ENCODE results near the gene ACTRT2. TPM values are rescaled to one million over a fixed set of nuclear protein-coding genes. Genes with fewer than 3 reads are reported as not detected.

ACTRT2 gene
- total RNA-seq, 4 donors from 2014 or later, result not detected

DNA sequence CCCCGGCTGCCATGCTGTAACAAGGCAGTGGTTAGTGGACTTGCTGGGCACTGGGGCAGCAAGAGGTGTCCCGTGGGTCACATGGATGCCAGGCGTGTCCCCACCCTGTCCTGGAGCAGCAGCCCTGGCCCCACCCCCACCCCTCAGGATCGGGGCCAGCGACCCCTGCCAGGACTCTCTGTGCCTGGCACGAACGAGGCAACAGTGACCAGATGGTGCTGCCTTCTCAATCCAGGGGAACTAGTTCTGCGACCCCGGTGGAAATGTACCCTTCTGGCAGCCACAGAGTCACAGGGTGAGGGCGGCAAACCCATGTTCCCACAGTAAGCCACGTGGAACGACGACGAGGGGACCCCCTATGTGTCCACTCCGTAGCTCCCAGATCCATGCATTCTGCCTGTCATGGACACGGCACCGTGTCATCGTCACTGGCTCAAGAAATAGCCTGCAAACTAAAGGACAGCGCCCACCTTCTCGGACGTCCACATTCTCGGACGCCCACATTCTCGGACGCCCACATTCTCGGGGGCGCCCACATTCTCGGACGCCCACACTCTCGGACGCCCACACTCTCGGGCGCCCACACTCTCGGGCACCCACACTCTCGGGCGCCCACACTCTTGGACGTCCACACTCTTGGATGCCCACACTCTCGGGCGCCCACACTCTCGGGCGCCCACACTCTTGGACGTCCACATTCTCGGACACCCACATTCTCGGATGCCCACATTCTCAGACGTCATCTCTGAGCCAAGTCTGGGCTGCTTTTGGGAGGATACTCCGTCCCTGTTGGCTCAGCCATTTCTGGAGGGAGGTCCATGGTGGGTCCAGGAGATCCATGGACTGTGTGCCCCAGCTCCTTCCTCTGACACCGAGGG is 19.6 kb upstream of the ACTRT2 start:
- Histone ChIP-seq H3K36me3 (no peaks in the 10 kb centered on the region), H3K4me3 (no peak overlapping the region), H3K27ac (no peak overlapping the region), H3K9me3 (no peaks in the 10 kb centered on the region), H3K4me1 (no peaks in the 10 kb centered on the region), H3K27me3 (peaks cover 81% of the 10 kb centered on the region)
- WGBS, result 78% methylated on average over 39 of the region's 47 CpGs
- DNase-seq (ENCODE audit: low spot score in 2 of 2), result peak in 1 of 2 donors; percentile 62
- TF ChIP-seq EP300 (IDR thresholded peaks at IDR 0.05), result no peak
- TF ChIP-seq POLR2AphosphoS5 (IDR thresholded peaks at IDR 0.05), result no peak
- TF ChIP-seq POLR2A (IDR thresholded peaks at IDR 0.05), result no peak
- TF ChIP-seq, protein P1, sequence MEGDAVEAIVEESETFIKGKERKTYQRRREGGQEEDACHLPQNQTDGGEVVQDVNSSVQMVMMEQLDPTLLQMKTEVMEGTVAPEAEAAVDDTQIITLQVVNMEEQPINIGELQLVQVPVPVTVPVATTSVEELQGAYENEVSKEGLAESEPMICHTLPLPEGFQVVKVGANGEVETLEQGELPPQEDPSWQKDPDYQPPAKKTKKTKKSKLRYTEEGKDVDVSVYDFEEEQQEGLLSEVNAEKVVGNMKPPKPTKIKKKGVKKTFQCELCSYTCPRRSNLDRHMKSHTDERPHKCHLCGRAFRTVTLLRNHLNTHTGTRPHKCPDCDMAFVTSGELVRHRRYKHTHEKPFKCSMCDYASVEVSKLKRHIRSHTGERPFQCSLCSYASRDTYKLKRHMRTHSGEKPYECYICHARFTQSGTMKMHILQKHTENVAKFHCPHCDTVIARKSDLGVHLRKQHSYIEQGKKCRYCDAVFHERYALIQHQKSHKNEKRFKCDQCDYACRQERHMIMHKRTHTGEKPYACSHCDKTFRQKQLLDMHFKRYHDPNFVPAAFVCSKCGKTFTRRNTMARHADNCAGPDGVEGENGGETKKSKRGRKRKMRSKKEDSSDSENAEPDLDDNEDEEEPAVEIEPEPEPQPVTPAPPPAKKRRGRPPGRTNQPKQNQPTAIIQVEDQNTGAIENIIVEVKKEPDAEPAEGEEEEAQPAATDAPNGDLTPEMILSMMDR (IDR thresholded peaks at IDR 0.05), result no peak

DNA sequence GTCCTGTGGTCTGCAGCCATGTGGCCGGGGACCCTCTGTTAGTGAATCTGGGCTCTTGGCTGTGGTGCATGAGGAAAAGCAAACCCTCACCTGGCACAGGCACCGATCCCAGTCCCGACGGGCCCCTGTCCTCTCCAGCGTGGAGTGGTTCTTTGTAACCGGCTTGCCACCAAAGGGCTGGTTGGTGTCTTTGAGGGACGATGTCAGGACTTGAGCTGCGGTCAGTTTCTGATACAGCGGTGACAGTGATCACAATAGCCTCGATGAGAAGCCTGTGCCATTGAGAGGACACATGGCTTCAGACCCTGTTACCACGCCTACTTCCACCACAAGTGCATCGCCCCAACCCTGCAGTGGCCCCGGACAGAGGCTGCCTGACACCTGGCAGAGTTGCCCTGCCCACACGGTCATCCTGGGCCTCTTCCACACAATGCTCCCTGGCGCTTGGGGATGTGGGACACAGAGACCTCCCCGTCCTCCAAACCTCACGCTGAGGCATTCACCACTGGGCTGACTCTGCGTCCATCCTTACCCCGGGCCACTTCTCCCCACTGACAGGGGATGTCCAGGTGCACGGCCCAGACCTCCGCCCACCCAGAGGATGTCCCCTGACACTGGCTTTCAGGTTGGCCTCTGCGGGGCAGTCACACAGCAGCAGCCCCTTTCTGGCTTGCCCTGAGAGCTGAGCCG is 18.8 kb upstream of the ACTRT2 start:
- Histone ChIP-seq H3K4me3 (no peak overlapping the region), H3K4me1 (no peaks in the 10 kb centered on the region), H3K36me3 (no peaks in the 10 kb centered on the region), H3K27me3 (peaks cover 83% of the 10 kb centered on the region), H3K9me3 (peaks cover 2% of the 10 kb centered on the region), H3K27ac (no peak overlapping the region)
- whole genome bisulfite sequencing, result 86% methylated on average over 10 of the region's 23 CpGs
- no peak for TF ChIP-seq POLR2AphosphoS5 (IDR thresholded peaks at IDR 0.05)
- peak; percentile 48 to 75 for DNase-seq (ENCODE audit: low spot score in 2 of 2)

DNA sequence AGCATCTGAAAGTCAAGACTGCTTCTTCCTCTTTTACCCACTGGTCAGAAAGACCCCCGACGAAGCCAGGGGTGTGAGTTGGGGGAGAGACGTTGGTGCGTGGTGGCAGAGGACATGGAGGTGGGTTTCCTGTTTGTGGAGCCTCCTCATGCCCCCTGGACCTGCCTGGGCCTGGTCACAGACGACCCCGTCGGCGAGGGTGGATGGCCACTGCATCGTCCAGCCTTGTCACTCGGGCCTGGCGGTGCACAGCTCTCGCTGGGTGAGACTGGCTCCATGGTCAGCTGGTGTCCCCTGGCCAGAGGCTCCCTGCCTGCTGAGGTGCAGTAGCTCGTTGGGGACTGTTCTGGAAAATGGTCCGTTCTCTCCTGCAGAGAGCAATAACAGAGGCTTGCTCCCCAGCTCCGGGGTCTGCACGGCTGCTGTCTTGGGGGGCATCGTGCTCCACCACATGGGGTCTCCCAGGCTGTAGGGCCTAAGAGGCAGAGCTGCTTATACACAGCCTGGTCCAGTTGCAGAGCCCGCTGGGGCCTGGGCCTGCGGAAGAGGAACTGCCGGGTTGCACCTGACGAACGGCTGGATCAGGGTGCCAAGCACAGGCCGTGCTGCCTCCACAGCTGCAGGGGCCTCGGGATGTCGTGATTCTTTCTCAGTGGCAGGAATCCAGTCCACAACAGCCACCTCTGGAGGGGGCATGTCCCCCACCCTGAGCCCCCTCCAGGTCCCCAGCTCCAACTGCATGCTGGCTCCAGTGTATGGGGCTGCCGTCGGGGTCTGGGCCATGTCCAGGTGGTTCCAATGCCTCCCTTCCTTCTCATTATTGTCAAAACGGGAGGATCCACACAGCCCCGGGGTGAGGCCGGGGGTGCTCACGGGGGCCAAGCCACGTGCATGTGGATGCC is 18.0 kb upstream of the ACTRT2 start:
- peaks cover 81% of the 10 kb centered on the region for H3K27me3 ChIP-seq
- peaks cover 6% of the 10 kb centered on the region for H3K9me3 ChIP-seq
- WGBS, result 86% methylated on average over 13 of the region's 32 CpGs
- TF ChIP-seq POLR2A (IDR thresholded peaks at IDR 0.05) (no peak), EP300 (IDR thresholded peaks at IDR 0.05) (no peak), POLR2AphosphoS5 (IDR thresholded peaks at IDR 0.05) (no peak)
- TF ChIP-seq, protein P1 (IDR thresholded peaks at IDR 0.05), result no peak
- H3K27ac ChIP-seq, result no peak overlapping the region
- DNase-seq (ENCODE audit: low spot score in 2 of 2), result peak in 1 of 2 donors; percentile 74
- no peaks in the 10 kb centered on the region for H3K36me3 ChIP-seq
- no peak overlapping the region for H3K4me3 ChIP-seq
- no peaks in the 10 kb centered on the region for H3K4me1 ChIP-seq

DNA sequence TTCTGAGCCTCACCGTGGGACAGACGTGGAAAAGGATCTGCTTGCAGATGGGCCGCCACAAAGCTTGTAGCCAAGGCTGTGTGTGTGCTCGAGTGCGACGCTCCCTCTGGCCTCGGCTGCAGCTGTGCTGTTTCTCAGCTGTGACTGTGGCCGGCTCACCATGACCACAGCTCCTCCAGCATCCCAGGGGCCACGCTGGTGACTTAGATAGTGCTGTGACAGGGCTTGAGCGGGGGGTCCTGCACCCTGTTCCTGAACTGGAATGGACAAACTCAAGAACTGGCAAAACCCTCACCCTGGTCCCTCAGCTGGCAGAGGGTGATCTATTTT is 17.4 kb upstream of the ACTRT2 start:
- DNase-seq (ENCODE audit: low spot score in 2 of 2), result peak in 1 of 2 donors; percentile 75

More for the DNA sequence above, 17.4 kb upstream of the ACTRT2 start:
- H3K27me3 ChIP-seq, result peaks cover 78% of the 10 kb centered on the region
- H3K36me3 ChIP-seq, result no peaks in the 10 kb centered on the region
- H3K9me3 ChIP-seq, result peaks cover 12% of the 10 kb centered on the region
- no CpG with 5 or more reads among the region's 10 CpGs for WGBS
- TF ChIP-seq POLR2A (IDR thresholded peaks at IDR 0.05) (no peak), POLR2AphosphoS5 (IDR thresholded peaks at IDR 0.05) (no peak), EP300 (IDR thresholded peaks at IDR 0.05) (no peak)
- TF ChIP-seq, protein P1 (IDR thresholded peaks at IDR 0.05), result no peak
- no peak overlapping the region for H3K4me3 ChIP-seq
- H3K4me1 ChIP-seq, result no peaks in the 10 kb centered on the region
- H3K27ac ChIP-seq, result no peak overlapping the region

Measured in suprapubic skin (tissue), 4 donors.